OCI-LY7 (cell line): ENCODE measurements around the gene SLCO4C1. TPM values are rescaled to one million over a fixed set of nuclear protein-coding genes. Genes with fewer than 3 reads are reported as not detected.

Source experiments
- BruUV-seq: library from RNA; stranded (reverse); fragments of 400-500 nt; replicated peaks from 2 replicates; lab custom pipeline; 2021; lab: Mats Ljungman, UMichigan
- CTCF ChIA-PET: fragments of 300-600 bp; sonication (Branson Sonifier 250); formaldehyde crosslinking; loops from one replicate; lab custom pipeline; 2022; ENCODE audit warnings: antibody characterized with exemption; ENCODE audit not compliant: unreplicated experiment; lab: Charles Lee
- POLR2A ChIA-PET: fragments of 300-600 bp; sonication (Branson Sonifier 250); formaldehyde crosslinking; loops from one replicate; lab custom pipeline; 2022; ENCODE audit warnings: antibody characterized with exemption; lab: Charles Lee
- DNase-seq: peaks from one replicate; pipeline ENCODE4 v3.0.0-alpha.2; 2015; ENCODE audit warnings: low spot score
- H2AFZ ChIP-seq: fragments of 200-600 bp; sonication (generic), shearing (Covaris generic); 2 replicates; pipeline ENCODE4 v1.6.1; 2014; ENCODE audit warnings: mild to moderate bottlenecking, antibody characterized with exemption, low read length, moderate library complexity
- H3K27ac ChIP-seq: fragments of 200-600 bp; sonication (generic); 2 replicates; pipeline ENCODE4 v1.5.1; 2014; ENCODE audit warnings: mixed run types, low read depth, mild to moderate bottlenecking, moderate library complexity, low read length, inconsistent platforms; ENCODE audit not compliant: poor library complexity, severe bottlenecking
- H3K36me3 ChIP-seq: fragments of 200-600 bp; sonication (generic); 2 replicates; pipeline ENCODE4 v1.6.1; 2014; ENCODE audit warnings: mild to moderate bottlenecking, antibody characterized with exemption, low read length, moderate library complexity, mixed read lengths; ENCODE audit not compliant: insufficient read depth
- H3K4me1 ChIP-seq: fragments of 200-600 bp; sonication (generic); 2 replicates; pipeline ENCODE4 v1.5.1; 2014; ENCODE audit warnings: mild to moderate bottlenecking, low read length; ENCODE audit not compliant: insufficient read depth, poor library complexity, severe bottlenecking
- H3K4me2 ChIP-seq: fragments of 200-600 bp; sonication (generic); 2 replicates; pipeline ENCODE4 v1.6.1; 2014; ENCODE audit warnings: mild to moderate bottlenecking, low read length
- H3K4me3 ChIP-seq: fragments of 200-600 bp; sonication (generic); 2 replicates; pipeline ENCODE4 v1.5.1; 2014; ENCODE audit warnings: mild to moderate bottlenecking, low read depth, low read length; ENCODE audit not compliant: poor library complexity, severe bottlenecking
- H3K79me2 ChIP-seq: fragments of 200-600 bp; sonication (generic); 2 replicates; pipeline ENCODE4 v1.6.1; 2016; ENCODE audit warnings: low read depth, mild to moderate bottlenecking, low read length, moderate library complexity, mixed read lengths; ENCODE audit not compliant: insufficient read depth
- H3K9me2 ChIP-seq: fragments of 200-600 bp; sonication (generic); 2 replicates; pipeline ENCODE4 v1.6.1; 2016; ENCODE audit warnings: mild to moderate bottlenecking, low read length, mixed read lengths; ENCODE audit not compliant: insufficient read depth
- H3K9me3 ChIP-seq: fragments of 200-600 bp; sonication (generic); 2 replicates; pipeline ENCODE4 v1.6.1; 2014; ENCODE audit warnings: mild to moderate bottlenecking, mixed run types, low read length, mixed read lengths
- H4K20me1 ChIP-seq: fragments of 200-600 bp; sonication (generic); 2 replicates; pipeline ENCODE4 v1.6.1; 2014; ENCODE audit warnings: mild to moderate bottlenecking, antibody characterized with exemption, low read length, moderate library complexity, mixed read lengths; ENCODE audit not compliant: insufficient read depth
- EZH2phosphoT487 ChIP-seq: fragments of 200-600 bp; sonication (generic); IDR thresholded peaks from 2 replicates; pipeline ENCODE4 v1.6.1; 2018; ENCODE audit warnings: low read depth, borderline replicate concordance, mild to moderate bottlenecking, mixed run types, antibody characterized with exemption, low read length, moderate library complexity, mixed read lengths
- intact Hi-C: fragments of 100-400 bp; cut with micrococcal nuclease; formaldehyde crosslinking; loops from one replicate; pipeline ENCODE4 v1.10.0; 2022; ENCODE audit not compliant: unreplicated experiment
- total RNA-seq, 2 experiments: library from RNA; depleted of rRNA in 1 of 2; stranded (reverse); fragments of >200 nt in 1 of 2; shearing (Covaris generic) in 1 of 2; gene quantifications; 2 replicates each; pipeline ENCODE4 v1.2.3, GENCODE V29; 2014 to 2022
- TF ChIP-seq, protein P1 (sequence below): fragments of 200-600 bp; sonication (generic); conservative IDR thresholded peaks from 2 replicates; pipeline ENCODE4 v1.5.1; 2014; ENCODE audit warnings: mild to moderate bottlenecking, antibody characterized with exemption, low read length, moderate library complexity, mixed read lengths

The SLCO4C1 gene
- total RNA-seq, 2 experiments from 2014 or later, result not detected

DNA sequence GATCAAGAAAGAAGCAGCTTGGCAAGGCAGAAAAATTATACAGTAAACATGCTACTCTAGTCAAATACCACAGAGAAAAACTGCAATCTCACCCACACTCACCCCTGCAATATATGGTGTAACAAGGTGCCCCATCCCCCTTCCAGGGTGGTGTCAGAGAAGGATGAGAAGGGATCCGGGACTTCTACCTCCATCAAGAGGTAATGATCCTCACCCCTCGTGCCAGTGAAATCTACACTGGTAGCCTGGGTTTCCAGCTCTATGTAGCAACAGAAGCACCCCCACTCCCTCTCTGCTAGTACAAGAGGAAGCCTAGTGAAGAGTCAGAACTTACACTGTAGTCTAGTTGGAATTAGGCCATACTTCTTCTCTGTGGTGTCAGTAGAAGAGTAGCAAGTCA is 18.9 kb downstream of the SLCO4C1 start:
- H3K27ac ChIP-seq, result no peak overlapping the region
- POLR2A ChIA-PET, result interaction anchor here (0.9 kb wide), 1 partner anchor 12 kb away, joined by 3 read pairs; no protein-coding TSS in a partner anchor
- TF ChIP-seq, protein P1, sequence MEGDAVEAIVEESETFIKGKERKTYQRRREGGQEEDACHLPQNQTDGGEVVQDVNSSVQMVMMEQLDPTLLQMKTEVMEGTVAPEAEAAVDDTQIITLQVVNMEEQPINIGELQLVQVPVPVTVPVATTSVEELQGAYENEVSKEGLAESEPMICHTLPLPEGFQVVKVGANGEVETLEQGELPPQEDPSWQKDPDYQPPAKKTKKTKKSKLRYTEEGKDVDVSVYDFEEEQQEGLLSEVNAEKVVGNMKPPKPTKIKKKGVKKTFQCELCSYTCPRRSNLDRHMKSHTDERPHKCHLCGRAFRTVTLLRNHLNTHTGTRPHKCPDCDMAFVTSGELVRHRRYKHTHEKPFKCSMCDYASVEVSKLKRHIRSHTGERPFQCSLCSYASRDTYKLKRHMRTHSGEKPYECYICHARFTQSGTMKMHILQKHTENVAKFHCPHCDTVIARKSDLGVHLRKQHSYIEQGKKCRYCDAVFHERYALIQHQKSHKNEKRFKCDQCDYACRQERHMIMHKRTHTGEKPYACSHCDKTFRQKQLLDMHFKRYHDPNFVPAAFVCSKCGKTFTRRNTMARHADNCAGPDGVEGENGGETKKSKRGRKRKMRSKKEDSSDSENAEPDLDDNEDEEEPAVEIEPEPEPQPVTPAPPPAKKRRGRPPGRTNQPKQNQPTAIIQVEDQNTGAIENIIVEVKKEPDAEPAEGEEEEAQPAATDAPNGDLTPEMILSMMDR, result no peak
- no peak for TF ChIP-seq EZH2phosphoT487
- H3K9me2 ChIP-seq, result no peaks in the 10 kb centered on the region
- CTCF ChIA-PET, result no interaction called here
- H3K79me2 ChIP-seq, result no peaks in the 10 kb centered on the region
- H3K4me2 ChIP-seq, result no peak overlapping the region
- no peaks in the 10 kb centered on the region for H3K36me3 ChIP-seq
- no peak overlapping the region for H3K4me3 ChIP-seq
- no peaks in the 10 kb centered on the region for H3K9me3 ChIP-seq
- H2AFZ ChIP-seq, result no peak overlapping the region
- no peaks in the 10 kb centered on the region for H3K4me1 ChIP-seq
- BruUV-seq, result no TSS peak
- DNase-seq, result no peak
- no peaks in the 10 kb centered on the region for H4K20me1 ChIP-seq
- intact Hi-C loops, result no loop called here

DNA sequence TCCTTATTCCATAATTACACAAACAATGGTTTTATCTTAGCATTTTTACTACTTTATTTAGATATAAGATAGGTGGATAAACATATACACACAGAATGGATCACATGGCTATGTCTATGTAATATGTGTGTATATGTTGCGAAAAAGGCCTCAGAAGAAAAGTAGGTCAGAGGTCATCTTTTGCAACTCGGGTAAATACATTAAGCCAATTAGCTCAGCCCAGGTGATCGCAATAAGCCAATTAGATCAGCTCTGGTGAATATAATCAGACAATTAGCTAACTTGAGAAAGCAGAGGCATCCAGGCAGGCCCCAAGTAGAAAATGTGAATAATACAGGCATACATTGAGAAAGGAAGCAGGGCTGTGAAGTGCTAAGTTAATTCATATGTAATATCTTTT is 24.3 kb downstream of the SLCO4C1 start:
- Histone ChIP-seq H3K36me3 (no peaks in the 10 kb centered on the region), H3K4me2 (no peak overlapping the region), H3K9me2 (no peaks in the 10 kb centered on the region), H3K79me2 (no peaks in the 10 kb centered on the region), H2AFZ (no peak overlapping the region), H3K4me3 (no peak overlapping the region), H3K27ac (no peak overlapping the region), H3K9me3 (no peaks in the 10 kb centered on the region), H4K20me1 (no peaks in the 10 kb centered on the region), H3K4me1 (no peaks in the 10 kb centered on the region)
- POLR2A ChIA-PET, result no interaction called here
- CTCF ChIA-PET, result no interaction called here
- no peak for DNase-seq
- no TSS peak for BruUV-seq
- intact Hi-C loops, result no loop called here
- no peak for TF ChIP-seq EZH2phosphoT487
- TF ChIP-seq, protein P1, result no peak

DNA sequence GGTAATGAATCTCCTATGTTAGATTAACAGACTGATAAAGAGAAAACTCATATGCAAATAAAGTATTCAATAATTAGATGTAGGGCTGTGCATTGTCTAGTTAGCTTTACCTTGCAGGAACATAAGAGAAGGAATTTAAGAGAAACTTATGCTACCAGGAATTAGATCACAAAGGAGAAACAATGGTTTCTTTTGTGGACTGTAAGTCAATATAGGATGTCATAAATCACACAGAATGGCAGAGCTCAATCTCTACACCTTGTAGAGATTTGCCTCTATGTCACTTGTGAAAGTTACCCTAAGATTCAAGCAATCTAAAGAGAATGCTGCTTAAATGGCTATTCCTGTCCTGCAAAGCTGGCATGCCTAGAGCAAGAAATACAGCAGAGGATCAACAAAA is 26.0 kb downstream of the SLCO4C1 start:
- H3K4me3 ChIP-seq, result no peak overlapping the region
- intact Hi-C loops, result no loop called here
- no peak for TF ChIP-seq EZH2phosphoT487
- TF ChIP-seq, protein P1, result no peak
- BruUV-seq, result no TSS peak
- no peak overlapping the region for H3K27ac ChIP-seq
- no peaks in the 10 kb centered on the region for H3K79me2 ChIP-seq
- no peak overlapping the region for H3K4me2 ChIP-seq
- no peak overlapping the region for H2AFZ ChIP-seq
- POLR2A ChIA-PET, result no interaction called here
- CTCF ChIA-PET, result no interaction called here
- DNase-seq, result no peak
- H4K20me1 ChIP-seq, result no peaks in the 10 kb centered on the region
- no peaks in the 10 kb centered on the region for H3K36me3 ChIP-seq
- H3K4me1 ChIP-seq, result no peaks in the 10 kb centered on the region
- no peaks in the 10 kb centered on the region for H3K9me3 ChIP-seq
- H3K9me2 ChIP-seq, result no peaks in the 10 kb centered on the region
